MCF 10A (cell line): ENCODE results near the gene SERPINA9. TPM values are rescaled to one million over a fixed set of nuclear protein-coding genes. Genes with fewer than 3 reads are reported as not detected.

Experiments used
- BruUV-seq: library from RNA; stranded (reverse); fragments of 400-500 nt; replicated peaks from 2 replicates; lab custom pipeline; 2021; lab: Mats Ljungman, UMichigan
- CTCF ChIA-PET: fragments of 300-600 bp; sonication (Branson Sonifier 250); formaldehyde crosslinking; extraction: SDS; loops from one replicate; lab custom pipeline; 2021; ENCODE audit warnings: antibody characterized with exemption, inconsistent platforms; lab: Yijun Ruan, JAX
- POLR2A ChIA-PET: fragments of 300-600, 350-650 bp; sonication (Branson Sonifier 250); formaldehyde crosslinking; extraction: SDS; loops from one replicate; lab custom pipeline; 2020; ENCODE audit warnings: antibody characterized with exemption, inconsistent platforms; lab: Yijun Ruan, JAX
- DNase-seq: peaks from one replicate; pipeline ENCODE4 v3.0.0-alpha.2; 2018; ENCODE audit not compliant: unreplicated experiment
- H3K27ac Mint-ChIP-seq: one replicate; pipeline ENCODE4 v1.8.0; 2022; ENCODE audit warnings: mild to moderate bottlenecking, low read depth, mixed read lengths; ENCODE audit not compliant: unreplicated experiment
- H3K27me3 Mint-ChIP-seq: one replicate; pipeline ENCODE4 v1.8.0; 2022; ENCODE audit warnings: mixed read lengths; ENCODE audit not compliant: insufficient read depth, unreplicated experiment
- H3K36me3 Mint-ChIP-seq: one replicate; pipeline ENCODE4 v1.8.0; 2022; ENCODE audit warnings: mild to moderate bottlenecking, moderate library complexity, mixed read lengths; ENCODE audit not compliant: insufficient read depth, unreplicated experiment
- H3K4me1 Mint-ChIP-seq: one replicate; pipeline ENCODE4 v1.8.0; 2022; ENCODE audit warnings: mixed read lengths; ENCODE audit not compliant: insufficient read depth, unreplicated experiment
- H3K4me3 Mint-ChIP-seq: one replicate; pipeline ENCODE4 v1.8.0; 2022; ENCODE audit warnings: mild to moderate bottlenecking, moderate library complexity, mixed read lengths; ENCODE audit not compliant: unreplicated experiment
- H3K9me3 Mint-ChIP-seq: one replicate; pipeline ENCODE4 v1.8.0; 2022; ENCODE audit warnings: mixed read lengths; ENCODE audit not compliant: unreplicated experiment
- CTCF ChIP-seq: fragments of 200-600 bp; IDR thresholded peaks from one replicate; pipeline ENCODE4 v1.8.0; 2022; ENCODE audit warnings: antibody characterized with exemption, mild to moderate bottlenecking; ENCODE audit not compliant: unreplicated experiment
- intact Hi-C: fragments of 100-400 bp; cut with micrococcal nuclease; formaldehyde crosslinking; loops from 2 replicates; pipeline ENCODE4 v1.14.1; 2022
- total RNA-seq: library from RNA; stranded (reverse); gene quantifications from 2 replicates; pipeline ENCODE4 v1.2.3, GENCODE V29; 2022

SERPINA9 gene
- total RNA-seq, 1 experiment from 2014 or later: not detected

GRCh38 chr14:94472842-94473241 lies 3.2 kb downstream of the SERPINA9 start:
- intact Hi-C loops: no loop called here
- no peaks in the 10 kb centered on the region for H3K4me1 Mint-ChIP-seq
- TF ChIP-seq CTCF: no peak
- H3K36me3 Mint-ChIP-seq: no peaks in the 10 kb centered on the region
- no peak for DNase-seq
- ChIA-PET CTCF (interaction anchor here (0.6 to 1.4 kb wide), 3 partner anchors 13 to 297 kb away, joined by 3 to 4 read pairs (median 3); no protein-coding TSS in a partner anchor), POLR2A (interaction anchor here (0.6 kb wide), 1 partner anchor 292 kb away, joined by 3 read pairs; no protein-coding TSS in a partner anchor)
- no TSS peak for BruUV-seq
- H3K27me3 Mint-ChIP-seq: peaks cover 25% of the 10 kb centered on the region
- no peak overlapping the region for H3K4me3 Mint-ChIP-seq
- no peak overlapping the region for H3K27ac Mint-ChIP-seq
- no peaks in the 10 kb centered on the region for H3K9me3 Mint-ChIP-seq

GRCh38 chr14:94471045-94471444 lies 5.0 kb downstream of the SERPINA9 start:
- BruUV-seq: no TSS peak
- Mint-ChIP-seq H3K27me3 (peaks cover 34% of the 10 kb centered on the region), H3K36me3 (no peaks in the 10 kb centered on the region), H3K9me3 (no peaks in the 10 kb centered on the region), H3K4me3 (no peak overlapping the region), H3K27ac (no peak overlapping the region), H3K4me1 (peaks cover 4% of the 10 kb centered on the region)
- no peak for DNase-seq
- CTCF ChIA-PET: interaction anchor here (1.1 kb wide), 1 partner anchor 16 kb away, joined by 3 read pairs; no protein-coding TSS in a partner anchor
- POLR2A ChIA-PET: no interaction called here
- TF ChIP-seq CTCF: no peak
- intact Hi-C loops: no loop called here

- no peak for DNase-seq
- intact Hi-C loops: no loop called here
- Mint-ChIP-seq H3K36me3 (no peaks in the 10 kb centered on the region), H3K4me3 (no peak overlapping the region), H3K4me1 (peaks cover 9% of the 10 kb centered on the region), H3K27me3 (peaks cover 34% of the 10 kb centered on the region), H3K9me3 (no peaks in the 10 kb centered on the region), H3K27ac (no peak overlapping the region)
- ChIA-PET POLR2A (no interaction called here), CTCF (interaction anchor here (0.5 to 0.6 kb wide), 2 partner anchors 256 to 390 kb away, joined by 3 to 4 read pairs; no protein-coding TSS in a partner anchor)
- no TSS peak for BruUV-seq
- no peak for TF ChIP-seq CTCF
Measured at GRCh38 chr14:94470311-94470710, 5.7 kb downstream of the SERPINA9 start.

GRCh38 chr14:94469261-94469660 lies 6.7 kb downstream of the SERPINA9 start:
- H3K9me3 Mint-ChIP-seq: no peaks in the 10 kb centered on the region
- BruUV-seq: no TSS peak
- DNase-seq: no peak
- H3K27me3 Mint-ChIP-seq: peaks cover 34% of the 10 kb centered on the region
- H3K4me1 Mint-ChIP-seq: peaks cover 9% of the 10 kb centered on the region
- intact Hi-C loops: no loop called here
- ChIA-PET CTCF (interaction anchor here (2.2 kb wide), 1 partner anchor 36 kb away, joined by 6 read pairs; no protein-coding TSS in a partner anchor), POLR2A (interaction anchor here (0.7 kb wide), 1 partner anchor 124 kb away, joined by 3 read pairs; no protein-coding TSS in a partner anchor)
- no peak overlapping the region for H3K4me3 Mint-ChIP-seq
- H3K36me3 Mint-ChIP-seq: no peaks in the 10 kb centered on the region
- TF ChIP-seq CTCF: no peak
- H3K27ac Mint-ChIP-seq: no peak overlapping the region
